GM18520 (cell line): Measurements from ENCODE around the gene CHCHD6.

Experiments
- ATAC-seq: cut with Tn5 transposase; IDR thresholded peaks from one replicate; pipeline ENCODE4 v1.9.1; 2021; ENCODE audit not compliant: unreplicated experiment

The CHCHD6 gene

GRCh38 chr3:126742057-126742456, 38.0 kb downstream of the CHCHD6 start:
- ATAC-seq, result no peak

GRCh38 chr3:126743350-126743749, 39.3 kb downstream of the CHCHD6 start:
- ATAC-seq, result no peak

- ATAC-seq, result no peak
Observed at GRCh38 chr3:126743781-126744180, 39.7 kb downstream of the CHCHD6 start.

GRCh38 chr3:126745760-126746394, 41.8 kb downstream of the CHCHD6 start:
- no peak for ATAC-seq

- no peak for ATAC-seq
Observed at GRCh38 chr3:126746395-126747177, 42.5 kb downstream of the CHCHD6 start.

GRCh38 chr3:126747768-126748167, 43.7 kb downstream of the CHCHD6 start:
- ATAC-seq, result no peak

- ATAC-seq, result no peak
Observed at GRCh38 chr3:126748701-126749546, 44.9 kb downstream of the CHCHD6 start.

- no peak for ATAC-seq
Observed at GRCh38 chr3:126749547-126749875, 45.5 kb downstream of the CHCHD6 start.

- ATAC-seq, result no peak
Observed at GRCh38 chr3:126749931-126750755, 46.1 kb downstream of the CHCHD6 start.

- ATAC-seq, result no peak
Observed at GRCh38 chr3:126750756-126751121, 46.7 kb downstream of the CHCHD6 start.

GRCh38 chr3:126751611-126752302, 47.7 kb downstream of the CHCHD6 start:
- ATAC-seq, result no peak

- ATAC-seq, result no peak
Observed at GRCh38 chr3:126752303-126753190, 48.5 kb downstream of the CHCHD6 start.

- ATAC-seq, result no peak
Observed at GRCh38 chr3:126753191-126754160, 49.4 kb downstream of the CHCHD6 start.

- no peak for ATAC-seq
Observed at GRCh38 chr3:126755866-126756265, 51.8 kb downstream of the CHCHD6 start.

- no peak for ATAC-seq
Observed at GRCh38 chr3:126758026-126758425, 54.0 kb downstream of the CHCHD6 start.

- ATAC-seq, result no peak
Observed at GRCh38 chr3:126758882-126759281, 54.8 kb downstream of the CHCHD6 start.

GRCh38 chr3:126760541-126760940, 56.5 kb downstream of the CHCHD6 start:
- ATAC-seq, result no peak

GRCh38 chr3:126763035-126763434, 59.0 kb downstream of the CHCHD6 start:
- no peak for ATAC-seq
